ENCODE results near the gene GNAT3. TPM values are rescaled to one million over a fixed set of nuclear protein-coding genes. Genes with fewer than 3 reads are reported as not detected.

The GNAT3 gene
- total and polyA plus RNA-seq, 2 of the 8 experiments (the other 6 are each of a cell fraction or from before 2014, with no cell fraction given), result not detected

- Histone ChIP-seq H3K23ac (ENCODE audit: insufficient read length) (no peak overlapping the region), H3K4me3 (ENCODE audit: extremely low read depth in 1 of 4, insufficient read depth in 2 of 4, low read depth in 3 of 4, low read length in 4 of 4) (no peak overlapping the region), H3K18ac (ENCODE audit: extremely low read depth, low read length) (no peak overlapping the region), H4K20me1 (replicated peaks in 1 of 2; ENCODE audit: control insufficient read depth in 1 of 2, insufficient read depth in 2 of 2, low read length in 2 of 2) (no peaks in the 10 kb centered on the region), H2AK5ac (ENCODE audit: low read depth, low read length) (no peak overlapping the region), H3K9ac (replicated peaks in 1 of 4; ENCODE audit: extremely low read depth in 1 of 4, low read depth in 3 of 4, low read length in 3 of 4) (no peak overlapping the region), H3K27ac (ENCODE audit: low read depth, low read length) (no peak overlapping the region), H2BK12ac (ENCODE audit: low read depth, low read length) (no peak overlapping the region), H3K36me3 (ENCODE audit: control insufficient read depth in 2 of 4, insufficient read depth in 4 of 4, low read length in 3 of 4) (no peaks in the 10 kb centered on the region), H3K27me3 (replicated peaks in 1 of 4; ENCODE audit: control insufficient read depth in 3 of 4, extremely low read depth in 1 of 4, insufficient read depth in 3 of 4, low read length in 3 of 4) (no peaks in the 10 kb centered on the region), H3K56ac (replicated peaks; ENCODE audit: insufficient read length, low read depth, low read length) (no peak overlapping the region), H4K8ac (ENCODE audit: extremely low read depth, insufficient read depth, low read length) (no peak overlapping the region), H4K91ac (replicated peaks; ENCODE audit: insufficient read length, low read length) (no peak overlapping the region), H3K4ac (replicated peaks; ENCODE audit: insufficient read length, low read depth, low read length) (no peak overlapping the region), H2AFZ (ENCODE audit: low read length) (no peak overlapping the region), H3K4me2 (ENCODE audit: insufficient read depth in 1 of 2, low read depth in 2 of 2, low read length in 2 of 2) (no peak overlapping the region), H3K79me1 (ENCODE audit: low read depth, low read length) (no peaks in the 10 kb centered on the region), H3K79me2 (ENCODE audit: control insufficient read depth in 1 of 2, insufficient read depth in 2 of 2, low read length in 2 of 2) (no peaks in the 10 kb centered on the region), H3K4me1 (replicated peaks in 1 of 4; ENCODE audit: control insufficient read depth in 3 of 4, insufficient read depth in 4 of 4, low read length in 3 of 4) (peaks cover 0 to under 1% (median 0%) of the 10 kb centered on the region in 4 experiments; a peak in 2 of 7 replicates), H2BK20ac (ENCODE audit: low read length) (no peak overlapping the region), H3K23me2 (ENCODE audit: low read depth, low read length) (no peaks in the 10 kb centered on the region), H2BK15ac (ENCODE audit: low read length) (no peak overlapping the region), H2BK120ac (replicated peaks; ENCODE audit: low read depth, low read length) (no peak overlapping the region), H2BK5ac (ENCODE audit: low read depth, low read length) (no peak overlapping the region), H3K9me3 (ENCODE audit: insufficient read depth in 2 of 2, low read depth in 1 of 2, low read length in 1 of 2) (no peaks in the 10 kb centered on the region), H3K14ac (ENCODE audit: insufficient read length) (no peak overlapping the region), H4K5ac (ENCODE audit: insufficient read length, low read depth, low read length) (no peak overlapping the region)
- TF ChIP-seq SIN3A (conservative IDR thresholded peaks at IDR 0.05 in 1 of 2, IDR thresholded peaks at IDR 0.05 in 1 of 2; ENCODE audit: low read depth in 1 of 2, low read length in 2 of 2) (no peak), ATF2 (IDR thresholded peaks at IDR 0.05; ENCODE audit: low read length) (no peak)
- no peak for DNase-seq (ENCODE audit: low read depth in 1 of 2, low spot score in 2 of 2)
- WGBS, 2 experiments (ENCODE audit: extremely low coverage in 1 of 2, insufficient coverage in 1 of 2, insufficient read length in 1 of 2, insufficient replicate concordance in 2 of 2, low coverage in 1 of 2, low lambda C conversion rate in 2 of 2, missing lambda C conversion rate in 1 of 2), result 97% methylated on average over 3 of the region's 3 CpGs; no CpG with 5 or more reads in 1 of the 2 experiments
- CTCF ChIA-PET (ENCODE audit: partially characterized antibody), result no interaction called here
- POLR2A ChIA-PET (ENCODE audit: partially characterized antibody), result no interaction called here
- FAIRE-seq, result no peak
Measured at GRCh38 chr7:80482950-80483349, 28.9 kb downstream of the GNAT3 start.

Data from H1 (cell line).